IMR-90 (cell line): ENCODE data around the gene STAMBPL1.

Experiments
- BHLHE40 ChIP-seq: fragments of 150-350 bp; IDR thresholded peaks from 2 replicates; pipeline ENCODE4 v1.6.1; 2016; ENCODE audit warnings: mild to moderate bottlenecking, low read depth, low read length
- CEBPB ChIP-seq: IDR thresholded peaks from 2 replicates; pipeline ENCODE4 v1.6.1; 2012; ENCODE audit warnings: low read depth, low read length, improper control_type of control experiment
- CHD1 ChIP-seq: IDR thresholded peaks from 2 replicates; pipeline ENCODE4 v1.6.1; 2012; ENCODE audit warnings: low read depth, low read length, improper control_type of control experiment
- FOS ChIP-seq: fragments of 150-350 bp; IDR thresholded peaks from 2 replicates; pipeline ENCODE4 v1.6.1; 2016; ENCODE audit warnings: low read depth, low read length
- MAFK ChIP-seq: IDR thresholded peaks from 2 replicates; pipeline ENCODE4 v1.6.1; 2012; ENCODE audit warnings: low read depth, low read length, improper control_type of control experiment
- MXI1 ChIP-seq: IDR thresholded peaks from 2 replicates; pipeline ENCODE4 v1.6.1; 2012; ENCODE audit warnings: low read depth, mild to moderate bottlenecking, low read length, moderate library complexity, borderline replicate concordance
- POLR2A ChIP-seq: IDR thresholded peaks from 2 replicates; pipeline ENCODE4 v1.6.1; 2012; ENCODE audit warnings: mild to moderate bottlenecking, low read depth, low read length
- RAD21 ChIP-seq: IDR thresholded peaks from 2 replicates; pipeline ENCODE4 v1.6.1; 2012; ENCODE audit warnings: low read length, improper control_type of control experiment
- RCOR1 ChIP-seq: IDR thresholded peaks from 2 replicates; pipeline ENCODE4 v1.6.1; 2012; ENCODE audit warnings: mild to moderate bottlenecking, low read length, improper control_type of control experiment; ENCODE audit not compliant: insufficient replicate concordance
- SMC3 ChIP-seq: fragments of 150-350 bp; IDR thresholded peaks from 2 replicates; pipeline ENCODE4 v1.6.1; 2016; ENCODE audit warnings: low read depth, mild to moderate bottlenecking, antibody characterized with exemption, low read length, moderate library complexity
- TF ChIP-seq, protein P1 (sequence below): conservative IDR thresholded peaks from 2 replicates; pipeline ENCODE4 v1.5.1; 2012; ENCODE audit warnings: mild to moderate bottlenecking, low read depth, low read length, improper control_type of control experiment
- TF ChIP-seq, protein P2 (sequence below): fragments of 150-350 bp; IDR thresholded peaks from 2 replicates; pipeline ENCODE4 v1.6.1; 2016; ENCODE audit warnings: low read depth, mild to moderate bottlenecking, low read length, moderate library complexity, borderline replicate concordance
- TF ChIP-seq, protein P3 (sequence below): fragments of 150-350 bp; IDR thresholded peaks from 2 replicates; pipeline ENCODE4 v1.6.1; 2017; ENCODE audit warnings: mild to moderate bottlenecking, antibody characterized with exemption, low read length, low read depth

DNA sequence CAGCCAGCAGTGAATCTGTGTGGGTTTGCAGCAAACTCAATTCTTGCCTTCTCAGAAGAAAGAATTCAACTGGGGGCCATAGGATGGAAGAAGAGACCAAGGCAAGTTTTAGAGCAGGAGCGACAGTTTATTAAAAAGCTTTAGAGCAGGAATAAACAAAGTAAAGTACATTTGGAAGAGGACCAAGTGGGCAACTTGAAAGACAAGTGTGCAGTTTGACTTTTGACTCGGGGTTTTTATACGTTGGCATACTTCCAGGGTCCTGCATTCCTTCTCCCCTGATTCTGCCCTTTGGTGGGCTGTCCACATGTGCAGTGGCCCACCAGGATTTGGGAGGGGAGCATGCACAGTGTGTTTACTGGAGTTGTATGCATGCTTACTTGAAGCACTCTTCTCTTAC is 25.4 kb upstream of the STAMBPL1 start:
- TF ChIP-seq, protein P1, sequence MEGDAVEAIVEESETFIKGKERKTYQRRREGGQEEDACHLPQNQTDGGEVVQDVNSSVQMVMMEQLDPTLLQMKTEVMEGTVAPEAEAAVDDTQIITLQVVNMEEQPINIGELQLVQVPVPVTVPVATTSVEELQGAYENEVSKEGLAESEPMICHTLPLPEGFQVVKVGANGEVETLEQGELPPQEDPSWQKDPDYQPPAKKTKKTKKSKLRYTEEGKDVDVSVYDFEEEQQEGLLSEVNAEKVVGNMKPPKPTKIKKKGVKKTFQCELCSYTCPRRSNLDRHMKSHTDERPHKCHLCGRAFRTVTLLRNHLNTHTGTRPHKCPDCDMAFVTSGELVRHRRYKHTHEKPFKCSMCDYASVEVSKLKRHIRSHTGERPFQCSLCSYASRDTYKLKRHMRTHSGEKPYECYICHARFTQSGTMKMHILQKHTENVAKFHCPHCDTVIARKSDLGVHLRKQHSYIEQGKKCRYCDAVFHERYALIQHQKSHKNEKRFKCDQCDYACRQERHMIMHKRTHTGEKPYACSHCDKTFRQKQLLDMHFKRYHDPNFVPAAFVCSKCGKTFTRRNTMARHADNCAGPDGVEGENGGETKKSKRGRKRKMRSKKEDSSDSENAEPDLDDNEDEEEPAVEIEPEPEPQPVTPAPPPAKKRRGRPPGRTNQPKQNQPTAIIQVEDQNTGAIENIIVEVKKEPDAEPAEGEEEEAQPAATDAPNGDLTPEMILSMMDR = no peak
- TF ChIP-seq POLR2A = no peak
- TF ChIP-seq RCOR1 = no peak
- TF ChIP-seq BHLHE40 = no peak
- TF ChIP-seq CHD1 = no peak
- no peak for TF ChIP-seq RAD21
- no peak for TF ChIP-seq FOS
- no peak for TF ChIP-seq MXI1
- TF ChIP-seq, protein P2, sequence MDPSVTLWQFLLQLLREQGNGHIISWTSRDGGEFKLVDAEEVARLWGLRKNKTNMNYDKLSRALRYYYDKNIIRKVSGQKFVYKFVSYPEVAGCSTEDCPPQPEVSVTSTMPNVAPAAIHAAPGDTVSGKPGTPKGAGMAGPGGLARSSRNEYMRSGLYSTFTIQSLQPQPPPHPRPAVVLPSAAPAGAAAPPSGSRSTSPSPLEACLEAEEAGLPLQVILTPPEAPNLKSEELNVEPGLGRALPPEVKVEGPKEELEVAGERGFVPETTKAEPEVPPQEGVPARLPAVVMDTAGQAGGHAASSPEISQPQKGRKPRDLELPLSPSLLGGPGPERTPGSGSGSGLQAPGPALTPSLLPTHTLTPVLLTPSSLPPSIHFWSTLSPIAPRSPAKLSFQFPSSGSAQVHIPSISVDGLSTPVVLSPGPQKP = no peak
- no peak for TF ChIP-seq SMC3
- no peak for TF ChIP-seq CEBPB
- no peak for TF ChIP-seq MAFK
- TF ChIP-seq, protein P3, sequence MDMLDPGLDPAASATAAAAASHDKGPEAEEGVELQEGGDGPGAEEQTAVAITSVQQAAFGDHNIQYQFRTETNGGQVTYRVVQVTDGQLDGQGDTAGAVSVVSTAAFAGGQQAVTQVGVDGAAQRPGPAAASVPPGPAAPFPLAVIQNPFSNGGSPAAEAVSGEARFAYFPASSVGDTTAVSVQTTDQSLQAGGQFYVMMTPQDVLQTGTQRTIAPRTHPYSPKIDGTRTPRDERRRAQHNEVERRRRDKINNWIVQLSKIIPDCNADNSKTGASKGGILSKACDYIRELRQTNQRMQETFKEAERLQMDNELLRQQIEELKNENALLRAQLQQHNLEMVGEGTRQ = no peak
